GM13977 (cell line): Measurements from ENCODE around the gene GLI1.

ENCODE experiments used
- DNase-seq: peaks from one replicate; pipeline ENCODE4 v3.0.0; 2012; ENCODE audit warnings: low spot score
- CTCF ChIP-seq: IDR thresholded peaks from 2 replicates; pipeline ENCODE4 v1.5.1; 2012; ENCODE audit warnings: mild to moderate bottlenecking, control low read depth; ENCODE audit not compliant: insufficient read depth; ENCODE audit errors: extremely low read depth, missing control alignments
- in situ Hi-C: fragments of 300-500 bp; cut with MboI; formaldehyde crosslinking; loops from one replicate; pipeline ENCODE4 v1.12.0; 2022; ENCODE audit warnings: low sequenced_read_pairs, low pct_unique_long_range_greater_than_20kb, mixed read lengths, inconsistent platforms; ENCODE audit not compliant: unreplicated experiment

GLI1 gene

GRCh38 chr12:57464569-57464968 is 5.0 kb downstream of the GLI1 start:
- TF ChIP-seq CTCF, result no peak
- in situ Hi-C loops, result no loop called here
- no peak for DNase-seq

- TF ChIP-seq CTCF, result no peak
- DNase-seq, result peak; percentile 9
- in situ Hi-C loops, result no loop called here
Measured at GRCh38 chr12:57465030-57465746, 5.6 kb downstream of the GLI1 start.

GRCh38 chr12:57465747-57466505 is 6.3 kb downstream of the GLI1 start:
- peak; percentile 12 for DNase-seq
- in situ Hi-C loops, result no loop called here
- no peak for TF ChIP-seq CTCF

- no peak for TF ChIP-seq CTCF
- in situ Hi-C loops, result no loop called here
- no peak for DNase-seq
Measured at GRCh38 chr12:57467212-57467874, 7.8 kb downstream of the GLI1 start.

- in situ Hi-C loops, result no loop called here
- TF ChIP-seq CTCF, result no peak
- no peak for DNase-seq
Measured at GRCh38 chr12:57467915-57468314, 8.3 kb downstream of the GLI1 start.

- in situ Hi-C loops, result no loop called here
- no peak for TF ChIP-seq CTCF
- no peak for DNase-seq
Measured at GRCh38 chr12:57469296-57470164, 9.9 kb downstream of the GLI1 start.
